ENCODE results near the gene OTC.

The OTC gene

GRCh38 chrX:38462257-38462656, 109.9 kb downstream of the OTC start:
- Histone ChIP-seq H3K27ac (ENCODE audit: low read depth, low read length) (no peak overlapping the region), H3K4me3 (ENCODE audit: low read depth, low read length) (no peak overlapping the region), H3K9me3 (ENCODE audit: control insufficient read depth, insufficient read depth, low read length) (peaks cover 10% of the 10 kb centered on the region; the same call in 1 of the 2 replicates), H3K4me1 (ENCODE audit: control insufficient read depth, insufficient read depth, low read length) (no peaks in the 10 kb centered on the region), H3K27me3 (ENCODE audit: control insufficient read depth, insufficient read depth, low read length) (no peaks in the 10 kb centered on the region), H3K9ac (ENCODE audit: low read depth, low read length) (no peak overlapping the region), H3K36me3 (ENCODE audit: control insufficient read depth, insufficient read depth, low read length) (no peaks in the 10 kb centered on the region)

- no peaks in the 10 kb centered on the region for H3K36me3 ChIP-seq (ENCODE audit: control insufficient read depth, insufficient read depth, low read length)
- H3K4me3 ChIP-seq (ENCODE audit: low read depth, low read length), result no peak overlapping the region
- peaks cover 10% of the 10 kb centered on the region; the same call in 1 of the 2 replicates for H3K9me3 ChIP-seq (ENCODE audit: control insufficient read depth, insufficient read depth, low read length)
- H3K27me3 ChIP-seq (ENCODE audit: control insufficient read depth, insufficient read depth, low read length), result no peaks in the 10 kb centered on the region
- no peaks in the 10 kb centered on the region for H3K4me1 ChIP-seq (ENCODE audit: control insufficient read depth, insufficient read depth, low read length)
- no peak overlapping the region for H3K27ac ChIP-seq (ENCODE audit: low read depth, low read length)
- no peak overlapping the region for H3K9ac ChIP-seq (ENCODE audit: low read depth, low read length)
Observed at GRCh38 chrX:38465686-38466085, 113.3 kb downstream of the OTC start.

- Histone ChIP-seq H3K4me1 (ENCODE audit: control insufficient read depth, insufficient read depth, low read length) (no peaks in the 10 kb centered on the region), H3K36me3 (ENCODE audit: control insufficient read depth, insufficient read depth, low read length) (no peaks in the 10 kb centered on the region), H3K27ac (ENCODE audit: low read depth, low read length) (no peak overlapping the region), H3K9me3 (ENCODE audit: control insufficient read depth, insufficient read depth, low read length) (no peaks in the 10 kb centered on the region), H3K9ac (ENCODE audit: low read depth, low read length) (no peak overlapping the region), H3K27me3 (ENCODE audit: control insufficient read depth, insufficient read depth, low read length) (no peaks in the 10 kb centered on the region), H3K4me3 (ENCODE audit: low read depth, low read length) (no peak overlapping the region)
Observed at GRCh38 chrX:38468563-38469157, 116.3 kb downstream of the OTC start.
